GM18873 (cell line): ENCODE results near the gene LTC4S.

ENCODE experiments used
- ATAC-seq: cut with Tn5 transposase; IDR thresholded peaks from one replicate; pipeline ENCODE4 v1.9.1; 2021; ENCODE audit warnings: mild to moderate bottlenecking, moderate library complexity, moderate number of reproducible peaks; ENCODE audit not compliant: unreplicated experiment, low FRiP score

LTC4S gene

GRCh38 chr5:179839328-179840256, 45.8 kb downstream of the LTC4S start:
- no peak for ATAC-seq

GRCh38 chr5:179840321-179840720, 46.5 kb downstream of the LTC4S start:
- ATAC-seq = no peak

- ATAC-seq = no peak
Measured at GRCh38 chr5:179840766-179841165, 47.0 kb downstream of the LTC4S start.

- no peak for ATAC-seq
Measured at GRCh38 chr5:179841621-179842020, 47.8 kb downstream of the LTC4S start.
